Right lobe of liver (tissue), 6 donors: Measurements from ENCODE around the gene TP53I11. TPM values are rescaled to one million over a fixed set of nuclear protein-coding genes. Genes with fewer than 3 reads are reported as not detected.

Experiments
- ATAC-seq, 4 donors: fragments of 200-7000 bp; cut with Tn5 transposase; one replicate each; pipeline ENCODE4 v1.9.1; 2020; ENCODE audit warnings: mild to moderate bottlenecking in 4 of 4, moderate library complexity in 4 of 4
- DNase-seq, 3 donors: peaks; one replicate each; pipeline ENCODE4 v3.0.0-alpha.2; 2020
- H3K27ac ChIP-seq, 3 donors: fragments of 200-600 bp; one replicate each; pipeline ENCODE4 v1.8.0; 2022
- H3K27me3 ChIP-seq, 2 donors: fragments of 200-600 bp; one replicate each; pipeline ENCODE4 v1.8.0; 2022
- H3K36me3 ChIP-seq, 4 donors: fragments of 200-600 bp; sonication (generic) in 1 of 4; one replicate each; pipeline versions ENCODE4 v1.5.1 to v1.8.0; 2017 to 2022; ENCODE audit warnings: control low read depth in 1 of 4
- H3K4me1 ChIP-seq, 4 donors: fragments of 200-600 bp; sonication (generic) in 1 of 4; one replicate each; pipeline versions ENCODE4 v1.5.1 to v1.8.0; 2017 to 2022; ENCODE audit warnings: control low read depth in 1 of 4
- H3K4me3 ChIP-seq, 3 donors: fragments of 200-600 bp; one replicate each; pipeline ENCODE4 v1.8.0; 2022
- H3K9me3 ChIP-seq, 4 donors: fragments of 200-600 bp; sonication (generic) in 1 of 4; one replicate each; pipeline versions ENCODE4 v1.5.1 to v1.8.0; 2017 to 2022; ENCODE audit warnings: control low read depth in 1 of 4
- POLR2A ChIP-seq: fragments of 450-650 bp; IDR thresholded peaks from one replicate; pipeline ENCODE4 v1.6.1; 2017; ENCODE audit warnings: antibody characterized with exemption, mild to moderate bottlenecking
- WGBS: methylation state at CpG from one replicate; pipeline ENCODE4 v1.1.6; 2018; ENCODE audit warnings: low coverage, low lambda C conversion rate; ENCODE audit not compliant: insufficient coverage; ENCODE audit errors: missing lambda C conversion rate; 5-methylcytosine and 5-hydroxymethylcytosine counted together
- intact Hi-C, 2 donors: fragments of 100-400 bp; cut with DNase I; formaldehyde crosslinking; loops; one replicate each; pipeline versions ENCODE4 v1.11.2 to v1.14.1; 2022
- total RNA-seq, 6 experiments: library from RNA; depleted of rRNA in 2 of 6; stranded (reverse); fragments of >200 nt in 2 of 6; fragmentation: NEBNext Ultra II Directional in 3 of 6; extraction: Animal tissue kit (Norgen Biotek cat#: 25700) in 3 of 6; gene quantifications; one replicate each; pipeline versions ENCODE4 v1.1.0 to v1.2.4, GENCODE V29; 2016 to 2023
- TF ChIP-seq, protein P1 (sequence below), 4 donors: fragments of 200-600 bp in 3 of 4; fragments of 450-650 bp in 1 of 4; IDR thresholded peaks; one replicate each; pipeline versions ENCODE4 v1.5.1 to v1.8.0; 2016 to 2022; ENCODE audit warnings: antibody characterized with exemption in 4 of 4, mild to moderate bottlenecking in 2 of 4
- donor health status: DM: no; HTN: yes; CAD: no.
- donor health status: DM: no; HTN: no; CAD: no.
- donor health status: DM: no; HTN: no; CAD: no.
- donor health status: DM: no; HTN: yes; CAD: no.
- donor health status: DM: no; HTN: yes; CAD: no.

Gene TP53I11
- total RNA-seq, 6 experiments from 2014 or later, result 5.7 to 22.1 (median 12.2) TPM

DNA sequence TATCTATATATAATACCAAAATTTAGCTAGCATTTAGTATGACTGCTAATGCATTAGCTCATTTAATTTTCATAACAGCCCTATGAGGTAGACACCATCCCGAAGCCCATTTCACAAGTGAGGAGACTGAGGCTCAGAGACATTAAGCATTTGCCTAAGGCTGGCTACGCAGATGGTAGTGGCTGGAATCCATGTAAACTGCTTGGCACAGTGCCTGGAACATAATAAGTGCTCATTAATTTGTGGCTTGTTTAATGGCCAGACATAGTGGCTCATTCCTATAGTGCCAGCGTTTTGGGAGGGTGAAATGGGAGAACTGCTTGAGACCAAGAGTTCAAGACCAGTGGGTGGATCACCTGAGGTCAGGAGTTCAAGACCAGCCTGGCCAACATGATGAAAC lies 17.8 kb upstream of the TP53I11 start:
- no peaks in the 10 kb centered on the region for H3K36me3 ChIP-seq
- WGBS, result 84% methylated on average over 3 of the region's 3 CpGs
- H3K27ac ChIP-seq, result no peak overlapping the region
- ATAC-seq, result no peak
- H3K4me1 ChIP-seq, result no peaks in the 10 kb centered on the region
- TF ChIP-seq POLR2A, result no peak
- TF ChIP-seq, protein P1, sequence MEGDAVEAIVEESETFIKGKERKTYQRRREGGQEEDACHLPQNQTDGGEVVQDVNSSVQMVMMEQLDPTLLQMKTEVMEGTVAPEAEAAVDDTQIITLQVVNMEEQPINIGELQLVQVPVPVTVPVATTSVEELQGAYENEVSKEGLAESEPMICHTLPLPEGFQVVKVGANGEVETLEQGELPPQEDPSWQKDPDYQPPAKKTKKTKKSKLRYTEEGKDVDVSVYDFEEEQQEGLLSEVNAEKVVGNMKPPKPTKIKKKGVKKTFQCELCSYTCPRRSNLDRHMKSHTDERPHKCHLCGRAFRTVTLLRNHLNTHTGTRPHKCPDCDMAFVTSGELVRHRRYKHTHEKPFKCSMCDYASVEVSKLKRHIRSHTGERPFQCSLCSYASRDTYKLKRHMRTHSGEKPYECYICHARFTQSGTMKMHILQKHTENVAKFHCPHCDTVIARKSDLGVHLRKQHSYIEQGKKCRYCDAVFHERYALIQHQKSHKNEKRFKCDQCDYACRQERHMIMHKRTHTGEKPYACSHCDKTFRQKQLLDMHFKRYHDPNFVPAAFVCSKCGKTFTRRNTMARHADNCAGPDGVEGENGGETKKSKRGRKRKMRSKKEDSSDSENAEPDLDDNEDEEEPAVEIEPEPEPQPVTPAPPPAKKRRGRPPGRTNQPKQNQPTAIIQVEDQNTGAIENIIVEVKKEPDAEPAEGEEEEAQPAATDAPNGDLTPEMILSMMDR (IDR thresholded peaks at IDR 0.05), result no peak
- DNase-seq, result no peak
- H3K9me3 ChIP-seq, result no peaks in the 10 kb centered on the region
- intact Hi-C loops, result no loop called here
- H3K27me3 ChIP-seq, result no peaks in the 10 kb centered on the region
- no peak overlapping the region for H3K4me3 ChIP-seq

DNA sequence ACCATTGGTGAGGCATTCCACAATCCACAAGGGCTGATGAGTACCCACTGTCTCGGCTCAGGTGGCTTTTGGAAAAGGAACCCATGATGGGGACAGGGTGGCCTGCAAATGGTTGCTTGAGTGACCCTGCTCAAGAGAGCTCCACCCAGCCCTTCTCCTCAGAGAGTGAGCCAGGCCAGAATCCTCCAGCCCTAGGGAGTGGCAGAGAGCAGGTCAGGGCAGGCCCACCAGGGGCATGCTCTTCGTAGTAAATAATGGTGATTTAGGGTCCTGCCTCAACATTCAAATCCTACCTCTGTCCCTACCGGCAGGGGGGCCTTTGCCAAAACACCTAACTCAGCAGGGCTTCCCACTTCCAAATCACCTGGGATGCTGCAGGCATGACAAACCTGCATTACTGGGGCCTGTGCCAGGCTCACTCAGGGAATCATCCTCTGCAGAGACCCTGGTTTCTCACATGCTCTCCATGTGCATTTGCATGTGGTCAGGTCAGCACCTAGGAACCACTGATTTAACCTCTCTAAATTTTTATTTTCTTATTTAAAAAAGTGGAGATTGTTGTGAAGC lies 17.3 kb upstream of the TP53I11 start:
- H3K4me3 ChIP-seq, result no peak overlapping the region
- TF ChIP-seq, protein P1 (IDR thresholded peaks at IDR 0.05), result no peak
- TF ChIP-seq POLR2A, result no peak
- no peak overlapping the region for H3K27ac ChIP-seq
- H3K27me3 ChIP-seq, result no peaks in the 10 kb centered on the region
- ATAC-seq (no peak), DNase-seq (peak in 1 of 3 donors; percentile 34)
- no peaks in the 10 kb centered on the region for H3K9me3 ChIP-seq
- no peaks in the 10 kb centered on the region for H3K36me3 ChIP-seq
- no peaks in the 10 kb centered on the region for H3K4me1 ChIP-seq
- intact Hi-C loops, result no loop called here
- WGBS, result no CpG with 5 or more reads among the region's 3 CpGs

DNA sequence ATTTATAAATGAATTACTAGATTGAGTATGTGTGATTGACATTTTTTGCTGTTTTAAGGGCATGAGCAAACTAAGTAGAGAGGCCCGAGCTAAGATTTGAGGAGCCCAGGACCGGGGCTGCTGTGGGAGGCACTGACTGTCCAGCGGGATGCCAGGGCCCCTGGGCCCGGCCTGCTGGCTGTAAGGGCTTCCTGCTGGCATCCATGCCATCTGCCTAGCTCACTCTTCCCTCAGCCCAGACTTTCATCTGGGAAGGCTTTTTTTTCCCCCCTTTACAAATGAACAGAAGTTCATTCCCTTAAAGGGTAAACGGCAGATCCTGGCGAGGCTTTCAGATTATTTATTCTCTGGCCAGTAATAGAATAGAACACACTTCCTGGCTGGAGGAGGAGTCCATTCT lies 16.0 kb upstream of the TP53I11 start:
- Histone ChIP-seq H3K27me3 (no peaks in the 10 kb centered on the region), H3K27ac (no peak overlapping the region), H3K9me3 (no peaks in the 10 kb centered on the region), H3K4me3 (no peak overlapping the region), H3K4me1 (no peaks in the 10 kb centered on the region), H3K36me3 (no peaks in the 10 kb centered on the region)
- WGBS, result 85% methylated on average over 6 of the region's 6 CpGs
- intact Hi-C loops, result no loop called here
- TF ChIP-seq POLR2A, result no peak
- TF ChIP-seq, protein P1 (IDR thresholded peaks at IDR 0.05), result no peak
- no peak for ATAC-seq
- no peak for DNase-seq

DNA sequence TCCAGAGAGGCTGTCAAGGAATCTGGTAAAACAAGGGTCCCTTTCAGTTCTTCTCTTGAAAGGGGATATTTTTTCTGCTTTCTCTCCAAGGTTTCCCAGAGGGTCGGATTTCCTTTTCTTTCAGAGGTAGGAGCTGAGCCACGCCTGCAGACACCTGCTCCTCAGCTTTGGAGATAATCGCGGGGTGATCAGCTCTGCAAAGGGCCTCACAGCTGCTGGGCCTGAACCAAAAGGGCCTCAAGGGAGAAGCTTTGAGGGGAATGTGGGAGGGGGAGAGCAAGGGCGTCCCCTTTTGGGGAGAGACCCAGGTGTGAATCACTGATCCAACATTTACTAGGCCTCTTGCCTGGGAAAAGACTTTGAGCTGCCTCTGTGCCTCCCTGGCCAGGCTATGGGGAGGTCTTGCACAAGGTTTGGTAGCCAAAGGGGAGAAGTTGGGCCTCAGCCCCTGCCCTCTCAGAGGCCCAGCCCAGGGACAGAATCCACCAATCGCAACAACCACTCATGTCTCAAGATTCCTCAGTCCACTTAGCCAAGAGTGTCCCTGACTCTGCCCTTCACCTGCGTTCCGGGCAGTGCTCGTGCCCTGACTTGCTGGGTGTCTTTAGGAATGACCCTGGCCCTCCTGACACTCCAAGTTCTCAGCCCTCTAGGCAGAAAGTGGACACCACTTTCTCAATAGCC lies 14.0 kb upstream of the TP53I11 start:
- no peaks in the 10 kb centered on the region for H3K36me3 ChIP-seq
- 62% methylated on average over 5 of the region's 9 CpGs for WGBS
- DNase-seq, result no peak
- H3K27ac ChIP-seq, result no peak overlapping the region
- intact Hi-C loops, result no loop called here
- H3K4me1 ChIP-seq, result no peaks in the 10 kb centered on the region
- TF ChIP-seq, protein P1 (IDR thresholded peaks at IDR 0.05), result no peak
- TF ChIP-seq POLR2A, result no peak
- H3K27me3 ChIP-seq, result no peaks in the 10 kb centered on the region
- no peaks in the 10 kb centered on the region for H3K9me3 ChIP-seq
- no peak for ATAC-seq
- no peak overlapping the region for H3K4me3 ChIP-seq
